ENCODE data around the gene ZBTB43. TPM values are rescaled to one million over a fixed set of nuclear protein-coding genes. Genes with fewer than 3 reads are reported as not detected.

The ZBTB43 gene
- total RNA-seq, 4 donors from 2014 or later, result 26.9 to 153 (median 35.6) TPM

DNA sequence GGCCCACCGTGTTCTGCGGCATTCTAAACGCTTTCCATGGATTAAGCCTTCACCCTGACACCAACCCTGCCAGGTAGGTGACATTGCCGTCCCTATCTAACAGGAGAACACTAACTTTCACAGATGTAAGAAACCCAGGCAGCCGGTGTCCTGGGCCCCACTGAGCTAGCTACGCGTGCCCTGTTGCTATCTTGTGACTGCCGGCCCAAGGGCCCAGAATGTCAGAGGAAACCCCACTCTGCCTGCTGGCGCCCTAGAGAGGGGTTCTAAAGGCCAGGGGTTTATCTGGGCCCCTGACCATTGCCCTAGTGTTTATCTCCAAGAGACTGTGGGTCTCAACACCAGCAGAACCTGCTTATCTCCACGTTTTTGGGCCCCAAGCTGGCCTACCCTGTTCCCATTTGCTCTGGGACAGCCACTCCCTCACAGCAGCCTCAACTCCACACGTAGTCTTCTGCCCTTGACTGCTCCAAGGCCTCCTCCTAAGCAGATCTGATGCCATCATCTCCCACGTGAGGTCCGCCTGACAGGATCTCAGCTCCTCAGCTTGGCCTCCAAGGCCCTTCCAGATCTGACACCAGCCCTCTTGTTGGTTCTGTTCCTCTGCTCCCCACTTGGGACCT, 37.5 kb downstream of the ZBTB43 start:
- 91 to 93% methylated on average over 13 of the region's 13 CpGs for WGBS, 2 donors
- DNase-seq (ENCODE audit: low spot score in 2 of 2), result no peak
- intact Hi-C loops (cut with DNase I; ENCODE audit: low total_unique reads), result no loop called here
- no peak overlapping the region for H3K4me3 ChIP-seq (ENCODE audit: low read depth, poor library complexity, severe bottlenecking)
- TF ChIP-seq, protein P1, sequence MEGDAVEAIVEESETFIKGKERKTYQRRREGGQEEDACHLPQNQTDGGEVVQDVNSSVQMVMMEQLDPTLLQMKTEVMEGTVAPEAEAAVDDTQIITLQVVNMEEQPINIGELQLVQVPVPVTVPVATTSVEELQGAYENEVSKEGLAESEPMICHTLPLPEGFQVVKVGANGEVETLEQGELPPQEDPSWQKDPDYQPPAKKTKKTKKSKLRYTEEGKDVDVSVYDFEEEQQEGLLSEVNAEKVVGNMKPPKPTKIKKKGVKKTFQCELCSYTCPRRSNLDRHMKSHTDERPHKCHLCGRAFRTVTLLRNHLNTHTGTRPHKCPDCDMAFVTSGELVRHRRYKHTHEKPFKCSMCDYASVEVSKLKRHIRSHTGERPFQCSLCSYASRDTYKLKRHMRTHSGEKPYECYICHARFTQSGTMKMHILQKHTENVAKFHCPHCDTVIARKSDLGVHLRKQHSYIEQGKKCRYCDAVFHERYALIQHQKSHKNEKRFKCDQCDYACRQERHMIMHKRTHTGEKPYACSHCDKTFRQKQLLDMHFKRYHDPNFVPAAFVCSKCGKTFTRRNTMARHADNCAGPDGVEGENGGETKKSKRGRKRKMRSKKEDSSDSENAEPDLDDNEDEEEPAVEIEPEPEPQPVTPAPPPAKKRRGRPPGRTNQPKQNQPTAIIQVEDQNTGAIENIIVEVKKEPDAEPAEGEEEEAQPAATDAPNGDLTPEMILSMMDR (IDR thresholded peaks at IDR 0.05), result no peak
- no peak for TF ChIP-seq POLR2A (IDR thresholded peaks at IDR 0.05)

DNA sequence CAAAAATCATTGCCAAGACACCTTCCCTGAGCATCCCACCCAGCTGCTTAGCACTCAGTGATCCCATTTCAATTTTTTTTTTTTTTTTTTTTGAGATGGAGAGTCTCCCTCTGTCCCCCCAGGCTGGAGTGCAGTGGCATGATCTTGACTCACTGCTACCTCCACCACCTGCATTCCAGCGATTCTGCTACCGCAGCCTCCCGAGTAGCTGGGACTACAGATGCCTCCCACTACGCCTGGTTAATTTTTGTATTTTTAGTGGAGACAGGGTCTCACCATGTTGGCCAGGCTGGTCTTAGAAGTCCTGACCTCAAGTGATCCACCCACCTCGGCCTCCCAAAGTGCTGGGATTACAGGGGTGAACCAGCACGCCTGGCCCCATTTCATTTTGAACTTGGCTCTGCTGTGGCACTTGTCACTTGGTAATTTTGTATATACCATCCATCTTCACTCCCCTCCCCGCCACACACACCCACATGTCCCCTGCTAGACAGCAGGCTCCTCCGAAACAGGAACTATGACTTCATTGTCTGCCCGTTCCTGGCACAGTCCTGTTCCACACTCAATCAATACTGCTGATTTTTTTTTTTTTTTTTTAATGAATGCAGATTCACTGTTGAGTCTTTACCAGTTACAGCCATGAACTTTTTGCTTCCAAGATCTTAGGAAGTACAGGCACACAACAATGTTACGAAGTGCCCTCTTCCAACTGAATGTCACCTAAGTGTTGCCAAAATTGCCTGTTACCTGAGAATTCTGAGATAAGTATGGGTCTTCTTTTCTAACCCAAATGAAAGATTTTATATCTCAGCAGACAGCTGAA, 38.3 kb downstream of the ZBTB43 start:
- H3K4me3 ChIP-seq (ENCODE audit: low read depth, poor library complexity, severe bottlenecking), result no peak overlapping the region
- DNase-seq (ENCODE audit: low spot score in 2 of 2), result no peak
- intact Hi-C loops (cut with DNase I; ENCODE audit: low total_unique reads), result no loop called here
- 64 to 69% methylated on average over 10 of the region's 10 CpGs for WGBS, 2 donors
- TF ChIP-seq, protein P1 (IDR thresholded peaks at IDR 0.05), result no peak
- TF ChIP-seq POLR2A (IDR thresholded peaks at IDR 0.05), result no peak

DNA sequence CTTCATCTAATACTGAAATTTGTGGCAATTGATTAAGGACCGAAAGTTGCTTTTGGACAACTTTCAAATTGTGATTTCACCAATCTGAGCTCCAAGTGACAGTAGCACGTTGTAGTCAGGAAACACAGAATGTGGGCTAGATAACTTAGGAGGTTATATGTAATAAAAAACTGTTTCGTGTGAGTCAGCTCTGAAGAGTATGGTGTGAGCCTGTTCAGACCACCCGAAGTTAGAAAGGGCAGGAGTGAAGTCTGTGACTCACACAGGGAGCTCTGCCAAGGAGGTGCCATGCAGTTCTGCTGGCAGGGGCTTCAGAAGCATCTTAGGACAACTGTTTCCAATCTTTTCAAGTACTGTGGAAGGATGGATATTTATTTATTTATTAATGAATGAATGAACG, 39.2 kb downstream of the ZBTB43 start:
- intact Hi-C loops (cut with DNase I; ENCODE audit: low total_unique reads), result no loop called here
- no peak overlapping the region for H3K4me3 ChIP-seq (ENCODE audit: low read depth, poor library complexity, severe bottlenecking)
- WGBS, 2 donors, result 29 to 37% methylated on average over 5 of the region's 5 CpGs
- DNase-seq (ENCODE audit: low spot score in 2 of 2), result no peak
- TF ChIP-seq POLR2A (IDR thresholded peaks at IDR 0.05), result no peak
- TF ChIP-seq, protein P1 (IDR thresholded peaks at IDR 0.05), result no peak

DNA sequence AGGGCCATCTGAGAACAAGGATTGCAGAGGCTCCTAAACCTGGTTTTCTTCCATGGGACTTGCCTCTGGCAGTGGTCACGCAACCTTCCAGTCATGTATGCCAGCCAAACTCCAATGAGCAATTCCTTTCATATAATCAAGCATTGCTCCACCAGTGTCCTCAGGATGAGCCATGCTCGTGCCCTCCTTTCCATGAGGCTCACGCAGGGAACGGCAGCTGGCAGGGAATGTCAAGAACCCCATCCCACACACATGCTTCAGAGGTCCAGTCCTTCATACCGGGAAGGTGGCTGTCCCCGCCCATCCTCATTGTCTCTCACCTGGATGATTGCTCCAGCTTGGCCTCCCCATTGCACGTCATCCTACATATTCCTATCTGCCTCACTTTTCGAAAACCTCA, 42.2 kb downstream of the ZBTB43 start:
- 91 to 92% methylated on average over 8 of the region's 8 CpGs for WGBS, 2 donors
- intact Hi-C loops (cut with DNase I; ENCODE audit: low total_unique reads), result no loop called here
- no peak for DNase-seq (ENCODE audit: low spot score in 2 of 2)
- H3K4me3 ChIP-seq (ENCODE audit: low read depth, poor library complexity, severe bottlenecking), result no peak overlapping the region
- TF ChIP-seq, protein P1 (IDR thresholded peaks at IDR 0.05), result no peak
- TF ChIP-seq POLR2A (IDR thresholded peaks at IDR 0.05), result no peak

DNA sequence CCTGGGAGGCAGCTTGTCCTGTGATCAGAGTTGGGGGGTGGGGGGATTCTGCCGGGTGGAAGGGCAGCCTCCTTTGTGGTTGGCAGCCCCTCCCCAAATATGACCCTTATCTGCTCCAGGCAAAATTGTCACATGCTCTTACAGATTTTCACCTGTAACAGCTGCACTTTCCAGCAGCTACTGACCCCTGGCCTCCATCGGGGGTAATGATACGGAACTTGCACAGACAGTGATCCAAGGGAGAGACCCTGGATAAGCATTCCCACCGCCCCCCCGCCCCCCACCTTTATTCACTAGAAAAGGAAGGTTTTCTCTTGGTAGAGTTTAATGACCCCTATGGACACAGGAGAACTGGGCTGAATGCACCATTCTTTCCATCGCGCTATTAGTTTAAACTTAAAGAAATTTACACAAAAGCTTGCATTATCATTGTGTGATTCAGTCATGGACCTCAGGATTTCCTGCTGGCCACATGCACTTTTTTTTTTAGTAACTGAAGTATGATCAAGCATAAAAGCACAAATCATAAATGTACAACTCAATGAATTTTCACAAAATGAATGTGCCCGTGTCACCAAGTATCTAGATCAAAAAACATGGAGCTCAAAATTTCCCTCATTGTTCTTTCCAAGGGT, 44.9 kb downstream of the ZBTB43 start:
- intact Hi-C loops (cut with DNase I; ENCODE audit: low total_unique reads), result no loop called here
- WGBS, 2 donors, result 73 to 74% methylated on average over 8 of the region's 8 CpGs
- no peak for TF ChIP-seq POLR2A (IDR thresholded peaks at IDR 0.05)
- H3K4me3 ChIP-seq (ENCODE audit: low read depth, poor library complexity, severe bottlenecking), result no peak overlapping the region
- DNase-seq (ENCODE audit: low spot score in 2 of 2), result no peak

DNA sequence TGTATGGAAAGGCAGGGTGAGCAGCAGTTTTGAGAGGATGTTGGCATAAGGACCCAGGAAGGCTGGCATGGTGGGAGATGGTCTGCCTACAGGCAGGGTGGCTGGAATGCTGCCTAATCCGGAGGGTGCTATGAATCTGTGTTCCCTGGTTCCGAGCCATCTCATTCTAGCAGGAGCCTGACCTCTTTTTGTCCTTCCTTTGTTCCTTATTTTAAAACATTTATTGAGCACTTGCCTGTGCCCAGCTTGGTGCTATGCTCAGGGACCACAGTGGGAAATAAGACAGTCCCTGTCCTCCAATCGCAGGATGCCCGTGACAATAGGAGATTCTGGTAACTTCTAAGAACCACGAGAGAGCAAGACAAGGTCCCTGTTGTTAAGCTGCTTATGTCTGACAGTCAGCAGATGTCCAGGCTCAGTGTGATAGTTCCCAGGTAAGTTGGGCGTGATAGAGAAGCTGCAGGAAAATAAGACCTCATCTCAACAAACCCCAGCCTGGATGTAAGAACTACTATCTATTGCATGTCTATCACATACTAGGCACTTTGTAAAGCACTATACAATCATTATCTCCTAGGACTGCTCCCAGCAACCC, 46.5 kb downstream of the ZBTB43 start:
- H3K4me3 ChIP-seq (ENCODE audit: low read depth, poor library complexity, severe bottlenecking), result no peak overlapping the region
- no peak for TF ChIP-seq POLR2A (IDR thresholded peaks at IDR 0.05)
- TF ChIP-seq, protein P1 (IDR thresholded peaks at IDR 0.05), result no peak
- DNase-seq (ENCODE audit: low spot score in 2 of 2), result no peak
- intact Hi-C loops (cut with DNase I; ENCODE audit: low total_unique reads), result no loop called here
- 77% methylated on average over 6 of the region's 6 CpGs for WGBS, 2 donors
